ENCODE data around the gene CBFB. TPM values are rescaled to one million over a fixed set of nuclear protein-coding genes. Genes with fewer than 3 reads are reported as not detected.

CBFB gene
- total RNA-seq, 3 donors from 2014 or later (not counting 1 experiment from before 2014, with no cell fraction given) = 96.1 to 102 (median 97.2) TPM

- no peak overlapping the region for H3K27ac ChIP-seq (ENCODE audit: low read length)
- 92% methylated on average over 7 of the region's 7 CpGs for WGBS (ENCODE audit: insufficient coverage)
- no peaks in the 10 kb centered on the region for H3K9me3 Mint-ChIP-seq
- H3K9me3 ChIP-seq (ENCODE audit: control insufficient read depth, insufficient read depth, low read length) = no peaks in the 10 kb centered on the region
- H3K4me1 ChIP-seq (ENCODE audit: control insufficient read depth, insufficient read depth, low read length) = peaks cover 8% of the 10 kb centered on the region
- H3K27me3 ChIP-seq (ENCODE audit: control insufficient read depth, insufficient read depth, low read length) = peaks cover 7% of the 10 kb centered on the region
- no peak for ATAC-seq
- H3K27me3 Mint-ChIP-seq (ENCODE audit: low read depth in 2 of 2) = peaks cover 0 to 10% of the 10 kb centered on the region in 2 donors
- intact Hi-C loops (cut with micrococcal nuclease) = no loop called here
- H3K36me3 ChIP-seq (ENCODE audit: control insufficient read depth, insufficient read depth, low read length) = peaks cover 46% of the 10 kb centered on the region
- no peak overlapping the region for H3K4me3 ChIP-seq (ENCODE audit: low read length)
- peaks cover 0 to 7% of the 10 kb centered on the region in 2 donors for H3K4me1 Mint-ChIP-seq
- no peak for DNase-seq
- TF ChIP-seq, protein P1, sequence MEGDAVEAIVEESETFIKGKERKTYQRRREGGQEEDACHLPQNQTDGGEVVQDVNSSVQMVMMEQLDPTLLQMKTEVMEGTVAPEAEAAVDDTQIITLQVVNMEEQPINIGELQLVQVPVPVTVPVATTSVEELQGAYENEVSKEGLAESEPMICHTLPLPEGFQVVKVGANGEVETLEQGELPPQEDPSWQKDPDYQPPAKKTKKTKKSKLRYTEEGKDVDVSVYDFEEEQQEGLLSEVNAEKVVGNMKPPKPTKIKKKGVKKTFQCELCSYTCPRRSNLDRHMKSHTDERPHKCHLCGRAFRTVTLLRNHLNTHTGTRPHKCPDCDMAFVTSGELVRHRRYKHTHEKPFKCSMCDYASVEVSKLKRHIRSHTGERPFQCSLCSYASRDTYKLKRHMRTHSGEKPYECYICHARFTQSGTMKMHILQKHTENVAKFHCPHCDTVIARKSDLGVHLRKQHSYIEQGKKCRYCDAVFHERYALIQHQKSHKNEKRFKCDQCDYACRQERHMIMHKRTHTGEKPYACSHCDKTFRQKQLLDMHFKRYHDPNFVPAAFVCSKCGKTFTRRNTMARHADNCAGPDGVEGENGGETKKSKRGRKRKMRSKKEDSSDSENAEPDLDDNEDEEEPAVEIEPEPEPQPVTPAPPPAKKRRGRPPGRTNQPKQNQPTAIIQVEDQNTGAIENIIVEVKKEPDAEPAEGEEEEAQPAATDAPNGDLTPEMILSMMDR (IDR thresholded peaks at IDR 0.05) = no peak
- no peaks in the 10 kb centered on the region for H3K36me3 Mint-ChIP-seq
- H3K4me3 Mint-ChIP-seq = no peak overlapping the region
- no peak overlapping the region for H3K27ac Mint-ChIP-seq
Measured at GRCh38 chr16:67146523-67147357, 117.8 kb downstream of the CBFB start.

DNA sequence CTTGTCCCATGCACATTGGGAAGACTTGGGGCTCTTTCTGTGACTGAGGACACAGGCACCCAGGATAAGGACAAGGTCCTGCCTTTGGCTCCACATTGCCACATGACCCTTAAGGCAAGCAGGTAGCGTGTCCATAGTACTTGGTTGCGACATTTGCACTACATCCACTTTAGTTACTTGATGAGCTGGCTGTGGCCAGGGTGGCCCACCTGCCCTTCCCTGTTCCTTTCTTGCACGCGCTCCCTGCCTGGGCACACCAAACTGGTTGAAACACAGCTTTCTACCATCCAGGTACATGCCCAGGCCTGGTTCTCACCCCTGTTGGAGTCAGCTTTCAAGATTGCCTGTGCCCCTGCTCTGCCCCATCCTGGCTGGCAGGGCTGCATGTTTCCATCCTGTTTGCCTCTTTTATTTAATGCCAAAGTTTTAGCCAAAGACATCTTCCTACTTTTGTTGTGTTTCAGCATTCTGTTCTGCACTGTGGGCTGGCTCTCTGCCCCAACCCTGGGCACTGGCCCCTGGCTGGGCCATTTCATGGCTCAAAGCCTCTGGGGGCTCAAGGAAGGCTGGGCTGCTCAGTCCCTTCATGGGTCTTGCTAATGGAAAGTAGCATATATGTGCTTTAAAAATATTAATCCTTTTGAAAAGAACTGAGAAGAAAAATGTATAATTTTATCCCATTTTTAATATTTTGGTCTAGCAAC is 118.6 kb downstream of the CBFB start:
- Mint-ChIP-seq H3K27ac (no peak overlapping the region), H3K27me3 (ENCODE audit: low read depth in 2 of 2) (peaks cover under 1 to 10% of the 10 kb centered on the region in 2 donors), H3K4me1 (peaks cover 0 to 7% of the 10 kb centered on the region in 2 donors), H3K36me3 (no peaks in the 10 kb centered on the region), H3K9me3 (no peaks in the 10 kb centered on the region), H3K4me3 (no peak overlapping the region)
- intact Hi-C loops (cut with micrococcal nuclease) = no loop called here
- Histone ChIP-seq H3K9me3 (ENCODE audit: control insufficient read depth, insufficient read depth, low read length) (no peaks in the 10 kb centered on the region), H3K27ac (ENCODE audit: low read length) (no peak overlapping the region), H3K36me3 (ENCODE audit: control insufficient read depth, insufficient read depth, low read length) (peaks cover 38% of the 10 kb centered on the region), H3K4me1 (ENCODE audit: control insufficient read depth, insufficient read depth, low read length) (peaks cover 8% of the 10 kb centered on the region), H3K4me3 (ENCODE audit: low read length) (no peak overlapping the region), H3K27me3 (ENCODE audit: control insufficient read depth, insufficient read depth, low read length) (peaks cover 7% of the 10 kb centered on the region)
- DNase-seq (no peak), ATAC-seq (no peak)
- 97% methylated on average over 4 of the region's 4 CpGs for WGBS (ENCODE audit: insufficient coverage)
- TF ChIP-seq, protein P1 (IDR thresholded peaks at IDR 0.05) = no peak

DNA sequence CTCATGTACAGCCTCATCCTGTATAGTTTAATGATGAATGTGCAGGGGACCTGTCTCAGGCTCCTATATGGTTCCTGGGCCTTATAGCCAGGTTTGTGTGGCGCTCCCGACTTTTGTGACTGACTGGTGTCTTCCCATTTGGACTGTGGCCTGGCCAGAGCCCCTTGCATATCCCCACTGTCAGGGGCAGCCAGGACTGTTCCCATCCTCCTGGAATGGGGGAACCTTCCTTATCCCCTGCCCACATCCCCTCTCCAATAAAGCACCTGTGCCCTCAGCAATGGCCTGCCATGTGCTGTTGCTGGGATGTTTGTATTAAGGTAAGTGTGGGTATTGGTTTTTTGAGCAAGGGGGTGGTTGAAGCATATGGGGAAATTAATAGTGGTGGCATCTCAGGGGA is 119.3 kb downstream of the CBFB start:
- Mint-ChIP-seq H3K36me3 (no peaks in the 10 kb centered on the region), H3K27me3 (ENCODE audit: low read depth in 2 of 2) (peaks cover 6 to 17% of the 10 kb centered on the region in 2 donors), H3K27ac (no peak overlapping the region), H3K4me3 (no peak overlapping the region), H3K4me1 (peaks cover 0 to 13% of the 10 kb centered on the region in 2 donors), H3K9me3 (no peaks in the 10 kb centered on the region)
- intact Hi-C loops (cut with micrococcal nuclease) = no loop called here
- WGBS (ENCODE audit: insufficient coverage) = 95% methylated on average over 2 of the region's 2 CpGs
- no peak for DNase-seq
- TF ChIP-seq, protein P1 (IDR thresholded peaks at IDR 0.05) = no peak
- Histone ChIP-seq H3K36me3 (ENCODE audit: control insufficient read depth, insufficient read depth, low read length) (peaks cover 34% of the 10 kb centered on the region), H3K4me3 (ENCODE audit: low read length) (no peak overlapping the region), H3K9me3 (ENCODE audit: control insufficient read depth, insufficient read depth, low read length) (no peaks in the 10 kb centered on the region), H3K27ac (ENCODE audit: low read length) (no peak overlapping the region), H3K4me1 (ENCODE audit: control insufficient read depth, insufficient read depth, low read length) (peaks cover 8% of the 10 kb centered on the region), H3K27me3 (ENCODE audit: control insufficient read depth, insufficient read depth, low read length) (peaks cover 7% of the 10 kb centered on the region)
- ATAC-seq = no peak
